GM23248 (cell line): Measurements from ENCODE around the gene TIGIT. TPM values are rescaled to one million over a fixed set of nuclear protein-coding genes. Genes with fewer than 3 reads are reported as not detected.
"Not testable (repeated sequence)": the region's sequence is repeated elsewhere in the genome, so short reads cannot be mapped to it uniquely, and the experiment has no call there.

Experiments used
- DNase-seq: peaks from one replicate; pipeline ENCODE4 v3.0.0-alpha.2; 2015
- H2AFZ ChIP-seq: fragments of 200-600 bp; sonication (generic); 2 replicates; pipeline ENCODE4 v1.6.1; 2016; ENCODE audit warnings: antibody characterized with exemption
- H3F3A ChIP-seq: fragments of 200-600 bp; sonication (generic); 2 replicates; pipeline ENCODE4 v1.6.1; 2016; ENCODE audit warnings: mild to moderate bottlenecking, antibody characterized with exemption, mixed run types; ENCODE audit not compliant: insufficient read depth
- H3K27ac ChIP-seq: fragments of 200-600 bp; sonication (generic); 2 replicates; pipeline ENCODE4 v1.5.1; 2016; ENCODE audit warnings: mild to moderate bottlenecking
- H3K27me3 ChIP-seq: fragments of 200-600 bp; sonication (generic); replicated peaks from 2 replicates; pipeline ENCODE4 v1.6.1; 2016; ENCODE audit warnings: mild to moderate bottlenecking; ENCODE audit not compliant: insufficient read depth
- H3K36me3 ChIP-seq: fragments of 200-600 bp; sonication (generic); 2 replicates; pipeline ENCODE4 v1.6.1; 2016; ENCODE audit warnings: low read depth, mild to moderate bottlenecking
- H3K4me1 ChIP-seq: fragments of 200-600 bp; sonication (generic); 2 replicates; pipeline ENCODE4 v1.6.1; 2016; ENCODE audit warnings: mild to moderate bottlenecking; ENCODE audit not compliant: insufficient read depth
- H3K4me2 ChIP-seq: fragments of 200-600 bp; sonication (generic); one replicate; pipeline ENCODE4 v1.6.1; 2016; ENCODE audit warnings: mild to moderate bottlenecking; ENCODE audit not compliant: unreplicated experiment
- H3K4me3 ChIP-seq: fragments of 200-600 bp; sonication (generic); 2 replicates; pipeline ENCODE4 v1.5.1; 2016; ENCODE audit warnings: mild to moderate bottlenecking
- H3K79me2 ChIP-seq: fragments of 200-600 bp; sonication (generic); 2 replicates; pipeline ENCODE4 v1.6.1; 2016; ENCODE audit warnings: mild to moderate bottlenecking; ENCODE audit not compliant: insufficient read depth
- H3K9ac ChIP-seq: fragments of 200-600 bp; sonication (generic); 2 replicates; pipeline ENCODE4 v1.6.1; 2016; ENCODE audit warnings: mild to moderate bottlenecking
- H3K9me2 ChIP-seq: fragments of 200-600 bp; sonication (generic); 2 replicates; pipeline ENCODE4 v1.6.1; 2016; ENCODE audit warnings: mixed run types, mild to moderate bottlenecking, moderate library complexity; ENCODE audit not compliant: insufficient read depth
- H3K9me3 ChIP-seq: fragments of 200-600 bp; sonication (generic); one replicate; pipeline ENCODE4 v1.6.1; 2017; ENCODE audit warnings: low read depth
- H4K20me1 ChIP-seq: fragments of 200-600 bp; sonication (generic); 2 replicates; pipeline ENCODE4 v1.6.0; 2016; ENCODE audit not compliant: insufficient read depth
- EZH2 ChIP-seq: fragments of 200-600 bp; sonication (generic); IDR thresholded peaks from 2 replicates; pipeline ENCODE4 v1.6.1; 2018; ENCODE audit warnings: antibody characterized with exemption, mild to moderate bottlenecking; ENCODE audit not compliant: insufficient read depth, poor library complexity, severe bottlenecking
- EZH2phosphoT487 ChIP-seq: fragments of 200-600 bp; sonication (generic); IDR thresholded peaks from 2 replicates; pipeline ENCODE4 v1.6.1; 2018; ENCODE audit warnings: antibody characterized with exemption, moderate library complexity, mild to moderate bottlenecking, low read depth; ENCODE audit not compliant: insufficient read depth
- WGBS, 2 experiments: methylation state at CpG; one replicate each; pipeline ENCODE4 v1.1.6; 2015 to 2017; ENCODE audit warnings: low lambda C conversion rate in 2 of 2, low coverage in 1 of 2; ENCODE audit errors: missing lambda C conversion rate in 2 of 2; 5-methylcytosine and 5-hydroxymethylcytosine counted together
- in situ Hi-C: fragments of 300-500 bp; cut with MboI; formaldehyde crosslinking; loops from 2 replicates; pipeline ENCODE4 v1.15.0; 2020
- polyA plus RNA-seq: library from polyadenylated mRNA; unstranded; fragments of >200 nt; fragmentation: Nextera tagmentation; extraction: Ambion mirVana; gene quantifications from 2 replicates; pipeline ENCODE4 v1.2.1, GENCODE V29; 2016
- total RNA-seq: library from RNA; depleted of rRNA; stranded (reverse); fragments of >200 nt; shearing (Covaris generic); gene quantifications from 2 replicates; pipeline ENCODE4 v1.2.3, GENCODE V29; 2014

Gene TIGIT
- total and polyA plus RNA-seq, 2 experiments from 2014 or later = not detected

GRCh38 chr3:114260152-114260551 is 33.7 kb upstream of the TIGIT start:
- DNase-seq = no peak
- no peaks in the 10 kb centered on the region for H3F3A ChIP-seq
- H3K79me2 ChIP-seq = no peaks in the 10 kb centered on the region
- H3K27ac ChIP-seq = no peak overlapping the region
- in situ Hi-C loops = no loop called here
- H3K36me3 ChIP-seq = no peaks in the 10 kb centered on the region
- no peaks in the 10 kb centered on the region for H3K9me2 ChIP-seq
- H4K20me1 ChIP-seq = no peaks in the 10 kb centered on the region
- no peak overlapping the region for H3K9ac ChIP-seq
- no peak overlapping the region for H3K4me2 ChIP-seq
- peaks cover 4% of the 10 kb centered on the region for H3K9me3 ChIP-seq
- H3K27me3 ChIP-seq = no peaks in the 10 kb centered on the region; the same call in 1 of the 2 replicates
- H3K4me3 ChIP-seq = no peak overlapping the region
- no peak overlapping the region for H2AFZ ChIP-seq
- TF ChIP-seq EZH2 (no peak), EZH2phosphoT487 (no peak)
- H3K4me1 ChIP-seq = no peaks in the 10 kb centered on the region

- Histone ChIP-seq H3K79me2 (no peaks in the 10 kb centered on the region), H3K9ac (no peak overlapping the region), H3K4me2 (no peak overlapping the region), H3K27me3 (no peaks in the 10 kb centered on the region; the same call in 1 of the 2 replicates), H3K4me1 (peaks cover 4% of the 10 kb centered on the region; the same call in 1 of the 2 replicates), H3K9me3 (no peaks in the 10 kb centered on the region), H2AFZ (no peak overlapping the region), H3K27ac (no peak overlapping the region), H3F3A (no peaks in the 10 kb centered on the region), H3K4me3 (no peak overlapping the region), H4K20me1 (no peaks in the 10 kb centered on the region), H3K36me3 (no peaks in the 10 kb centered on the region), H3K9me2 (no peaks in the 10 kb centered on the region)
- TF ChIP-seq EZH2phosphoT487 (no peak), EZH2 (no peak)
- 55 to 72% methylated on average over 2 of the region's 2 CpGs for WGBS, 2 experiments
- in situ Hi-C loops = no loop called here
- no peak for DNase-seq
Measured at GRCh38 chr3:114270019-114270418, 23.8 kb upstream of the TIGIT start.

DNA sequence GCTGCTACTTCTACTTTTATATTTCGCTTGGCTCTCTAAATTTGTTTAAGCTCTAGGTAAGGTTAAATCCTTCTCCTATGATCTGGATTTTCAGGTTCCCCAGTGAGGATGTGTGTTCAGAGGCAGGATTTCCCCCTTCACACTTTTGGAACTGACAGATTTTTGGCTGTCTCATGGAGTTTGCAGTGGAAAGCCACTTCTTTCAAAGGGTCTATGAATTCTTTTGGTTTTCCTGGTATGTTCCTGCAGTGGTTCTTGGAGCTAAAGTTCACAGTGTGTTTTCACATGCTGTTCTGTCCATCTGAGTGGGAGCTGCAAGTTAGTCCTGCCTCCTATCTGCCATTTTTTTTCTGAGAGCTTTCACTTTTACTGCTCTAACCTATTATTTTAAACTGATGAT is 21.6 kb upstream of the TIGIT start:
- no peak for DNase-seq
- Histone ChIP-seq H3K4me2 (no peak overlapping the region), H3K27me3 (no peaks in the 10 kb centered on the region), H4K20me1 (no peaks in the 10 kb centered on the region), H3K9me3 (no peaks in the 10 kb centered on the region), H3K79me2 (no peaks in the 10 kb centered on the region), H3K27ac (no peak overlapping the region), H3F3A (no peaks in the 10 kb centered on the region), H2AFZ (no peak overlapping the region), H3K4me1 (peaks cover 7% of the 10 kb centered on the region; the same call in 1 of the 2 replicates), H3K9ac (no peak overlapping the region), H3K4me3 (no peak overlapping the region), H3K9me2 (no peaks in the 10 kb centered on the region), H3K36me3 (no peaks in the 10 kb centered on the region)
- TF ChIP-seq EZH2 (no peak), EZH2phosphoT487 (no peak)
- in situ Hi-C loops = no loop called here
- 65 to 75% methylated on average over 1 of the region's 1 CpG for WGBS, 2 experiments

DNA sequence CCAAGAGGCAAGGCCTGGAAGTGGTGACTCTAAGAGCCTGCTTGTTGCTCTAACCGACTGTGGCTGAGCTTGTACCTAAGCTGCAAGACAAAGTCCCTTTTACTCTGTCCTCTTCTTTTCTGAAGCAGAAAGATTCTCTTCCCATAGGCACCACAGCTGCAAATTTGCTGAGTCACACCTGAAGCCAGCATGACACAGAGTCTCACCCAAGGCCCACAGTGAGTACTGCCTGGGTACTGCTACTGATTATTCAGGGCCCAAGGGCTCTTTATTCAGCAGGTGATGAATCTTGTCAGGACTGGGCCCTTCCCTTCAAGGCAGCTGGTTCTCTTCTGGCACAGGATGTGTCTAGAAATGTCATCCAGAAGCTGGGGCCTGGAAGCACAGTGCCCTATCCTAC is 18.9 kb upstream of the TIGIT start:
- no peak overlapping the region for H3K4me2 ChIP-seq
- H3K79me2 ChIP-seq = no peaks in the 10 kb centered on the region
- no peak overlapping the region for H3K9ac ChIP-seq
- peaks cover 7% of the 10 kb centered on the region; the same call in 1 of the 2 replicates for H3K4me1 ChIP-seq
- H3F3A ChIP-seq = no peaks in the 10 kb centered on the region
- H4K20me1 ChIP-seq = no peaks in the 10 kb centered on the region
- peak overlapping the region; percentile 66 for H2AFZ ChIP-seq
- H3K9me2 ChIP-seq = no peaks in the 10 kb centered on the region
- in situ Hi-C loops = no loop called here
- H3K4me3 ChIP-seq = no peak overlapping the region
- peak; percentile 60 for DNase-seq
- no peak for TF ChIP-seq EZH2
- TF ChIP-seq EZH2phosphoT487 = no peak
- H3K36me3 ChIP-seq = no peaks in the 10 kb centered on the region
- no peaks in the 10 kb centered on the region for H3K27me3 ChIP-seq
- WGBS, 2 experiments = 67 to 92% methylated on average over 1 of the region's 1 CpG
- no peak overlapping the region for H3K27ac ChIP-seq
- no peaks in the 10 kb centered on the region for H3K9me3 ChIP-seq

DNA sequence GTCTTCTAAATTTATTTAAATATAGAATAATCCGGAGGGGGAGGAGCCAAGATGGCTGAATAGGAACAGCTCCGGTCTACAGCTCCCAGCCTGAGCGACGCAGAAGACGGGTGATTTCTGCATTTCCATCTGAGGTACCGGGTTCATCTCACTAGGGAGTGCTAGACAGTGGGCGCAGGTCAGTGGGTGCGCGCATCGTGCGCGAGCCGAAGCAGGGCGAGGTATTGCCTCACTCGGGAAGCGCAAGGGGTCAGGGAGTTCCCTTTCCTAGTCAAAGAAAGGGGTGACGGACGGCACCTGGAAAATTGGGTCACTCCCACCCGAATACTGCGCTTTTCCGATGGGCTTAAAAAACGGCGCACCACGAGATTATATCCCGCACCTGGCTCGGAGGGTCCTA is 17.0 kb upstream of the TIGIT start:
- H2AFZ ChIP-seq, H3K9me3 ChIP-seq, H3K4me3 ChIP-seq, H3K4me2 ChIP-seq, H4K20me1 ChIP-seq, H3K4me1 ChIP-seq, H3F3A ChIP-seq, H3K79me2 ChIP-seq, in situ Hi-C loops, H3K27me3 ChIP-seq, H3K9me2 ChIP-seq, H3K9ac ChIP-seq, H3K36me3 ChIP-seq, H3K27ac ChIP-seq, DNase-seq: not testable (repeated sequence)
- WGBS, 2 experiments = 88 to 96% methylated on average over 15 to 16 of the region's 26 CpGs
